ENCODE measurements around the gene B3GAT1. TPM values are rescaled to one million over a fixed set of nuclear protein-coding genes. Genes with fewer than 3 reads are reported as not detected.

The B3GAT1 gene
- total RNA-seq, 1 donor from 2014 or later = 31.8 TPM

DNA sequence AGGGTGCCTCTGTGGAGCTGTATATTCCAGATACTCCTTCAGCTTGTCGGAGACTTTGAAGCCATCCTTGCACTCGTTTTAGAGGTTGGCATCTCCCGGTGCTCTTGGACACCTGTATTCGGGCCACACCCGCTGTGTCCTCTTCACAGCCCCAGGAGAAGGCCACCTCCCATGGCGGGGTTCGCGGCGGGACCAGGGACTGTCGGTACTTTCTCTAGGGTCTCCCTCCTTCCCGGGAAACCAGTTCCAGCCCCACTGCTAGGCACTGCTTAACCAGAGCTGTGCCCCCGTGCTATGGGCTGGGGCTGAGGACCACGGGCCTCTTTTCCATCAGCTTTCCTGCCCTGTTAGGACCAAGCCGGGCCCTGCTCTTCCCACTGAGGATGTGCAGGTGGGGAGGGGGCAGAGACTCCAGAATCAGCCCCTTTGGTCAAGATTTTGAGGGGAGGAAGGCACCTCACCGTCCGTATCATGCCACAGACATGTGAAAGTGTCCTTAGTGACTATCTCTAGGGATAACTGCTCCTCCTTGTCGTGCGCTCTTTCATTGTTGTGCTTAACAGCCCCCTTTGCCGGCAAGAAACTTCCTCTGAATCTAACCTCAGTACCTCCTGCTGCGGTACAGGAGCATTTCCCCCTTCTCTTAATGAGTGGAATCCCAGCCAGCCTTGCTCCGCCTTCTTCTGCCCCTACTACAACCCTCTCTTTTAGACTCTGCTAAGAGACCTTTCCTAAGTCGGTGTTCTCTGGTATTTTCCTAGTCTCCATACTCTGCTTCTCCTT lies 1.2 kb upstream of the B3GAT1 start:
- peaks cover 48% of the 10 kb centered on the region for H3K4me1 Mint-ChIP-seq
- peak overlapping the region; percentile 87 for H3K4me3 Mint-ChIP-seq
- no peaks in the 10 kb centered on the region for H3K9me3 Mint-ChIP-seq
- H3K27me3 Mint-ChIP-seq (ENCODE audit: low read depth) = peaks cover 16% of the 10 kb centered on the region
- no peaks in the 10 kb centered on the region for H3K36me3 Mint-ChIP-seq (ENCODE audit: low read depth)
- no peak overlapping the region for H3K27ac Mint-ChIP-seq (ENCODE audit: unreplicated experiment)
- TF ChIP-seq, protein P1, sequence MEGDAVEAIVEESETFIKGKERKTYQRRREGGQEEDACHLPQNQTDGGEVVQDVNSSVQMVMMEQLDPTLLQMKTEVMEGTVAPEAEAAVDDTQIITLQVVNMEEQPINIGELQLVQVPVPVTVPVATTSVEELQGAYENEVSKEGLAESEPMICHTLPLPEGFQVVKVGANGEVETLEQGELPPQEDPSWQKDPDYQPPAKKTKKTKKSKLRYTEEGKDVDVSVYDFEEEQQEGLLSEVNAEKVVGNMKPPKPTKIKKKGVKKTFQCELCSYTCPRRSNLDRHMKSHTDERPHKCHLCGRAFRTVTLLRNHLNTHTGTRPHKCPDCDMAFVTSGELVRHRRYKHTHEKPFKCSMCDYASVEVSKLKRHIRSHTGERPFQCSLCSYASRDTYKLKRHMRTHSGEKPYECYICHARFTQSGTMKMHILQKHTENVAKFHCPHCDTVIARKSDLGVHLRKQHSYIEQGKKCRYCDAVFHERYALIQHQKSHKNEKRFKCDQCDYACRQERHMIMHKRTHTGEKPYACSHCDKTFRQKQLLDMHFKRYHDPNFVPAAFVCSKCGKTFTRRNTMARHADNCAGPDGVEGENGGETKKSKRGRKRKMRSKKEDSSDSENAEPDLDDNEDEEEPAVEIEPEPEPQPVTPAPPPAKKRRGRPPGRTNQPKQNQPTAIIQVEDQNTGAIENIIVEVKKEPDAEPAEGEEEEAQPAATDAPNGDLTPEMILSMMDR (conservative IDR thresholded peaks at IDR 0.05) = no peak
- no peak for DNase-seq (ENCODE audit: low read depth, low spot score)

DNA sequence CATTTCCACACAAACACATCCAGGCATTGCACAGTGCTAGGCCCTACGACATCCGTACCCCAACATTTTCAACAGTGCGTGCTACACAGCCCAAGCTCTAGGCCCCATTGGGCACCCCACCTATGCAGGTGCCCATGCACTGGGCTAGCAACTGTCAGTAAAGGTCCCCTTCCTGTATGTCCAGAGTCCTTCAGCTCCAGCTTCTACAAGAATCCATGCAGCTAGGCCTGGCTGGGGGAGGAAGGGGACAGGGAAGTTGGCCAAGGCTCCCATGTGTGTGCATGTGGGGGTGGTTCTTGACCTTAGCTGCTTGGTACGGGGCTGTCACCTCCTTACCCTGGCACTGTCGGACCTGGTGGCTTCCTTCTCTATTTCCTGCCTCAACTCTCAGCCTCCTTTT lies 1.3 kb downstream of the B3GAT1 start:
- DNase-seq (ENCODE audit: low read depth, low spot score) = no peak
- Mint-ChIP-seq H3K4me3 (peak overlapping the region; percentile 88), H3K9me3 (no peaks in the 10 kb centered on the region), H3K36me3 (ENCODE audit: low read depth) (no peaks in the 10 kb centered on the region), H3K27ac (ENCODE audit: unreplicated experiment) (no peak overlapping the region), H3K4me1 (peaks cover 48% of the 10 kb centered on the region), H3K27me3 (ENCODE audit: low read depth) (peaks cover 16% of the 10 kb centered on the region)
- TF ChIP-seq, protein P1 (conservative IDR thresholded peaks at IDR 0.05) = no peak

DNA sequence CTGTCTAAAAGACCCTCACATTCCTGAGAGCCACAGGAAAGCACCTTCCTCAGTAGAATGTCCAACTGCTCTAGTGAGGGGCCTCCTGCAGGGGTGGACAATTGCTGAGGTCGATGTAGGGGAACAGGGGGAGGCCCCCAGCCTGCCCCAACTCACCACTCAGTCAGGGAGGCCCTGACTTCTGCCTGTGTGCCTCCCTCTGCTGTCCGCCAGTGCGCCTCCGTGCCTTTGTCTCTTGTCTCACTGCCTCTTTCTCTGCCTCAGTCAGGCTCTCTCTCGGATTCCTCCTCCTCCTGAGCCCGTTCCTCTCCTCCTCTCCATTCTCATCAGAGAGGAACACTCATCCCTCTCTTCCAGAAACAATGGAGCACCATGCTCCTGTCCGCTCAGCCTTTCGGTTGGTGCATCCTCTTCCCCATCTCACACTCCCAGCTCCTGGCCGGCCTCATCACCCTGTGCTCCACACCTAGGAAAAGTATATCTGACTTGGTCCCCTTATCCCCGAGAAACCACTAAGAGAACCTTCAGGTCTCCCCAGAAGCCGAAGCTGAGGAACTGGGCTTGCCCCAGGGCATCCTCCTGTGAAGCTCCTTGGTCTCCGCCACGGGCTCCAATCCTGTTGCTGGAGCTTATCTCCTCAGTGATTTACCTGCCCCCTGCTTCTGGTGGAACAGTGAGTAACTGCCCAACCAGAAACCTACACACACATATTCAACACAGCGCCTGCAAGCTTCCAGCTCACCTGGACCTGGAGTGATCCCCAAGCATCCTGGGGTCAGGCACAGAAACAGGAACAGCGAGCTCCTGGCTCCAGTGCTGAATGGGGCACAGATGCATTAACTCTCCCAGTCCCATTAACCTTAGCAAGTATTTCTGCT lies 2.3 kb downstream of the B3GAT1 start:
- Mint-ChIP-seq H3K27me3 (ENCODE audit: low read depth) (peaks cover 13% of the 10 kb centered on the region), H3K9me3 (no peaks in the 10 kb centered on the region), H3K27ac (ENCODE audit: unreplicated experiment) (peak overlapping the region; percentile 91), H3K4me3 (peak overlapping the region; percentile 88), H3K4me1 (peaks cover 42% of the 10 kb centered on the region), H3K36me3 (ENCODE audit: low read depth) (no peaks in the 10 kb centered on the region)
- TF ChIP-seq, protein P1 (conservative IDR thresholded peaks at IDR 0.05) = no peak
- no peak for DNase-seq (ENCODE audit: low read depth, low spot score)

DNA sequence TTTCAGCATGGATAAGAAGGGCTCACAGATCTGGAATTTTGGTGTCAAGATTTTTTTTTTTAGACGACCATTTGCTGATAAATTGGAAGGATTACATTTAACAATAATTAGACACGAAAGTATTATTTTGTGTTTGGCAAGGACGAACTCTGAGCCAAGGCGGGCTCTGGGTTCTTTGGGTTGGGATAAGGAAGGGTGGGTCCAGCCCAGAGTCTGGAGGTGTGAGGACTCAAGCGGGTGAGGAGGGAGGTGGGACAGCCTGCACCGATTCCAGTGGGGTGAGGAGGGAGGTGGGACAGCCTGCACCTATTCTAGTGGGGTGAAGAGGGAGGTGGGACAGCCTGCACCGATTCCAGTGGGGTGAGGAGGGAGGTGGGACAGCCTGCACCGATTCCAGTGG lies 4.1 kb downstream of the B3GAT1 start:
- Mint-ChIP-seq H3K36me3 (ENCODE audit: low read depth) (no peaks in the 10 kb centered on the region), H3K4me1 (peaks cover 23% of the 10 kb centered on the region), H3K27me3 (ENCODE audit: low read depth) (no peaks in the 10 kb centered on the region), H3K9me3 (no peaks in the 10 kb centered on the region), H3K4me3 (peak overlapping the region; percentile 52), H3K27ac (ENCODE audit: unreplicated experiment) (no peak overlapping the region)
- TF ChIP-seq, protein P1 (conservative IDR thresholded peaks at IDR 0.05) = no peak
- no peak for DNase-seq (ENCODE audit: low read depth, low spot score)

DNA sequence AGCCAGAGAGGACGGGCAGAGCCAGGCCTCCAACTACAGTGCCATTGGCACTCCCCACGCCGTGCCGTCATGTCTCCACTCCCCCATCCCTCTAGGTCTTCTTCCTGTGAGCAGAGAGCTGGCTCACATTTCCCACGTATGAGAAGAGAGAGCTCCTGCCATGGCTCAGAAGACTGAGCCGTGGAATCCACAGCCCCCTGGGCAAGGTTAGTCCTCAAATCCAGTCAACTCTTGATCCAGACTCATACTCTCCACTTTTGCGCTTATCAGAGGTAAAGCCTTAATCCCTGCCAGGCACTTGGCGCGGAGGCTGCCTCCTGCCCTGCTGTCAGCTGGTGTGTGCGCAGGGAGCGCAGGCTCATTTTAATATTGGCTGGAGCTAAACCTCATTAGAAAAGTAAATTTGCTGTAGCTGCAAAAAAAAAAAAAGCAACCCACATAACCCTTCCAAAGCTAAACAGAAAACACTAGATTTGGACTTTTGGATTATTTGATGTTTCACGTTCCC lies 4.7 kb downstream of the B3GAT1 start:
- Mint-ChIP-seq H3K4me3 (peak overlapping the region; percentile 52), H3K36me3 (ENCODE audit: low read depth) (no peaks in the 10 kb centered on the region), H3K9me3 (no peaks in the 10 kb centered on the region), H3K27me3 (ENCODE audit: low read depth) (no peaks in the 10 kb centered on the region), H3K27ac (ENCODE audit: unreplicated experiment) (no peak overlapping the region), H3K4me1 (peaks cover 22% of the 10 kb centered on the region)
- DNase-seq (ENCODE audit: low read depth, low spot score) = no peak
- TF ChIP-seq, protein P1 (conservative IDR thresholded peaks at IDR 0.05) = no peak

All from neural crest cell (in vitro differentiated cells).